Neural cell (in vitro differentiated cells): Measurements from ENCODE around the gene CBFA2T2.

Experiments
- EP300 ChIP-seq: fragments of 450-650 bp; conservative IDR thresholded peaks from 2 replicates; pipeline ENCODE4 v1.6.1; 2014; ENCODE audit warnings: antibody characterized with exemption, mild to moderate bottlenecking, moderate library complexity; ENCODE audit not compliant: poor library complexity, severe bottlenecking
- EZH2 ChIP-seq: fragments of 200-600, 300-800 bp; shearing (Covaris generic), sonication (generic); IDR thresholded peaks from 2 replicates; pipeline ENCODE4 v1.6.1; 2014; ENCODE audit warnings: antibody characterized with exemption, low read length, borderline replicate concordance, mild to moderate bottlenecking; ENCODE audit not compliant: insufficient read depth, poor library complexity, severe bottlenecking
- TF ChIP-seq, protein P1 (sequence below): fragments of 450-650 bp; IDR thresholded peaks from 2 replicates; pipeline ENCODE4 v1.5.1; 2014; ENCODE audit warnings: antibody characterized with exemption, mild to moderate bottlenecking, moderate library complexity; ENCODE audit not compliant: poor library complexity, severe bottlenecking

DNA sequence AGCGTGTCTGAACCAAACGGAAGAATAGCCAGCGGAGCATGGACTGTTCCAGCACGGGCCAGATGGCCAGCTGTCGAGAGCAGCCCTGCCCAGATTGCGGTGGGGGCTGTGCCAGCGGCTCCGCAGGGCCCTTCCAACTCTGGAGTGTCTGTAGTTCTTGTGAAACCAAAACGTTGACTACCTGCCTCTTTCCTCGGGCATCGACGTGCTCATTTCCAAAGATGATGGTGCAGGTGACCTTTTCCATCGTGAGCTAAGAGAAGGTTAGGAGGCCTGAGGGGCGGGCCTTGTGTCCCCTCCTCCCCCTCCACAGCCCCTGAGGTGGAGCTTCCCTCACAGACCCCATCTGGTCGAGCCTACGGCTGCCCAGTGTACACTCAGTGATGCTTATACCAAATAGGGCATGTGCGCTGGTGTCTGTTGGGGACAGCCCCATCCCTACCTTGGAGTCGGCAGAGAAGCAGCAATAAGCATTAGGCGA lies 159.3 kb downstream of the CBFA2T2 start:
- TF ChIP-seq EP300 (no peak), EZH2 (no peak)
- TF ChIP-seq, protein P1, sequence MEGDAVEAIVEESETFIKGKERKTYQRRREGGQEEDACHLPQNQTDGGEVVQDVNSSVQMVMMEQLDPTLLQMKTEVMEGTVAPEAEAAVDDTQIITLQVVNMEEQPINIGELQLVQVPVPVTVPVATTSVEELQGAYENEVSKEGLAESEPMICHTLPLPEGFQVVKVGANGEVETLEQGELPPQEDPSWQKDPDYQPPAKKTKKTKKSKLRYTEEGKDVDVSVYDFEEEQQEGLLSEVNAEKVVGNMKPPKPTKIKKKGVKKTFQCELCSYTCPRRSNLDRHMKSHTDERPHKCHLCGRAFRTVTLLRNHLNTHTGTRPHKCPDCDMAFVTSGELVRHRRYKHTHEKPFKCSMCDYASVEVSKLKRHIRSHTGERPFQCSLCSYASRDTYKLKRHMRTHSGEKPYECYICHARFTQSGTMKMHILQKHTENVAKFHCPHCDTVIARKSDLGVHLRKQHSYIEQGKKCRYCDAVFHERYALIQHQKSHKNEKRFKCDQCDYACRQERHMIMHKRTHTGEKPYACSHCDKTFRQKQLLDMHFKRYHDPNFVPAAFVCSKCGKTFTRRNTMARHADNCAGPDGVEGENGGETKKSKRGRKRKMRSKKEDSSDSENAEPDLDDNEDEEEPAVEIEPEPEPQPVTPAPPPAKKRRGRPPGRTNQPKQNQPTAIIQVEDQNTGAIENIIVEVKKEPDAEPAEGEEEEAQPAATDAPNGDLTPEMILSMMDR = no peak
